Hepatocyte (in vitro differentiated cells): Measurements from ENCODE around the gene GRIK4.

Source experiments
- EZH2 ChIP-seq: fragments of 200-600 bp; sonication (generic); IDR thresholded peaks from 2 replicates; pipeline ENCODE4 v1.6.1; 2016; ENCODE audit warnings: antibody characterized with exemption, mild to moderate bottlenecking, borderline replicate concordance
- TF ChIP-seq, protein P1 (sequence below): fragments of 200-600 bp; sonication (generic); IDR thresholded peaks from 2 replicates; pipeline ENCODE4 v1.5.1; 2016; ENCODE audit warnings: antibody characterized with exemption, mild to moderate bottlenecking; ENCODE audit not compliant: poor library complexity

DNA sequence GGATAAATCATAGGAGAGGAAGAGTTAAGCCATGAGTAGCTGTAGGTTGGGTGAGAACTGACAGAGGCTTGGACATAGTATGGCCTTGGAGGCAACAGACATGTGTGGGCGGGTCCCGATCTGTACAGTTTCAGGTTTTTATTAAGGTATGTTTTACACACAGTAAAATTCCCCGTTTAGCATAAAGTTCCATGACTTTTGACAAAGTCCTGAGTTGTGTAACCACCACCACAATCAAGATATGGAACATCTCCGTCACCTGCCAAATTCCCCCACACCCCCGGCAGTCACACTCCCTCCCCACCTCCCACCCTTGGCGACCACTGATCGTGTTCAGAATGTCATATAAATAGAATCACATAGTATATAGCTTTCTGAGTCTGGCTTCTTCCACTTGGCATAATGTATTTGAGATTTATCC is 68.1 kb downstream of the GRIK4 start:
- TF ChIP-seq, protein P1, sequence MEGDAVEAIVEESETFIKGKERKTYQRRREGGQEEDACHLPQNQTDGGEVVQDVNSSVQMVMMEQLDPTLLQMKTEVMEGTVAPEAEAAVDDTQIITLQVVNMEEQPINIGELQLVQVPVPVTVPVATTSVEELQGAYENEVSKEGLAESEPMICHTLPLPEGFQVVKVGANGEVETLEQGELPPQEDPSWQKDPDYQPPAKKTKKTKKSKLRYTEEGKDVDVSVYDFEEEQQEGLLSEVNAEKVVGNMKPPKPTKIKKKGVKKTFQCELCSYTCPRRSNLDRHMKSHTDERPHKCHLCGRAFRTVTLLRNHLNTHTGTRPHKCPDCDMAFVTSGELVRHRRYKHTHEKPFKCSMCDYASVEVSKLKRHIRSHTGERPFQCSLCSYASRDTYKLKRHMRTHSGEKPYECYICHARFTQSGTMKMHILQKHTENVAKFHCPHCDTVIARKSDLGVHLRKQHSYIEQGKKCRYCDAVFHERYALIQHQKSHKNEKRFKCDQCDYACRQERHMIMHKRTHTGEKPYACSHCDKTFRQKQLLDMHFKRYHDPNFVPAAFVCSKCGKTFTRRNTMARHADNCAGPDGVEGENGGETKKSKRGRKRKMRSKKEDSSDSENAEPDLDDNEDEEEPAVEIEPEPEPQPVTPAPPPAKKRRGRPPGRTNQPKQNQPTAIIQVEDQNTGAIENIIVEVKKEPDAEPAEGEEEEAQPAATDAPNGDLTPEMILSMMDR, result no peak
- TF ChIP-seq EZH2, result no peak
